GM12878 (cell line): Measurements from ENCODE around the gene ERCC4. TPM values are rescaled to one million over a fixed set of nuclear protein-coding genes. Genes with fewer than 3 reads are reported as not detected.

Source experiments
- ATAC-seq: fragments of 200-7000 bp; cut with Tn5 transposase; 3 replicates; pipeline ENCODE4 v1.9.1; 2020; ENCODE audit warnings: mild to moderate bottlenecking, moderate library complexity
- BruUV-seq: library from RNA; stranded (reverse); fragments of 400-500 nt; replicated peaks from 2 replicates; lab custom pipeline; 2021; lab: Mats Ljungman, UMichigan
- CTCF ChIA-PET: fragments of 300-600 bp; sonication (Branson Sonifier 250); formaldehyde crosslinking; extraction: SDS; loops from one replicate; lab custom pipeline; 2021; ENCODE audit warnings: inconsistent platforms; lab: Yijun Ruan, JAX
- POLR2A ChIA-PET: fragments of 350-600 bp; formaldehyde crosslinking; extraction: SDS; loops from one replicate; lab custom pipeline; 2021; ENCODE audit warnings: inconsistent platforms; lab: Charles Lee
- RAD21 ChIA-PET: fragments of 300-600 bp; sonication (Branson Sonifier 250); formaldehyde crosslinking; loops from one replicate; lab custom pipeline; 2023; ENCODE audit warnings: antibody characterized with exemption; ENCODE audit not compliant: unreplicated experiment; lab: Charles Lee
- SMC1A ChIA-PET: fragments of 300-600 bp; sonication (Branson Sonifier 250); formaldehyde crosslinking; loops from one replicate; lab custom pipeline; 2023; ENCODE audit not compliant: unreplicated experiment, uncharacterized antibody; lab: Charles Lee
- DNase-seq: peaks from one replicate; pipeline ENCODE4 v3.0.0-alpha.2; 2011; ENCODE audit warnings: low read depth, low spot score
- FAIRE-seq: peaks from 3 replicates; lab custom pipeline; 2011; peaks lifted over from hg19 to GRCh38; lab: Jason Lieb, UNC
- H2AFZ ChIP-seq: 2 replicates; pipeline ENCODE4 v1.6.0; 2011; ENCODE audit warnings: low read depth, low read length, control low read depth; ENCODE audit not compliant: control insufficient read depth
- H3K27ac ChIP-seq: 2 replicates; pipeline ENCODE4 v1.5.1; 2011; ENCODE audit warnings: control low read depth; ENCODE audit not compliant: control insufficient read depth, insufficient read depth
- H3K27me3 ChIP-seq, 2 experiments: replicated peaks in 1 of 2; 2 replicates each; pipeline versions ENCODE4 v1.6.0 to v1.6.1; 2011; ENCODE audit warnings: low read length in 1 of 2; ENCODE audit not compliant: control insufficient read depth in 2 of 2, insufficient read depth in 2 of 2
- H3K36me3 ChIP-seq, 2 experiments: 2 replicates each; pipeline ENCODE4 v1.5.1; 2011; ENCODE audit warnings: low read length in 1 of 2; ENCODE audit not compliant: control insufficient read depth in 2 of 2, insufficient read depth in 2 of 2
- H3K4me1 ChIP-seq: 2 replicates; pipeline ENCODE4 v1.6.1; 2011; ENCODE audit warnings: mild to moderate bottlenecking, low read length, moderate library complexity, mixed read lengths; ENCODE audit not compliant: control insufficient read depth, insufficient read depth
- H3K4me2 ChIP-seq: 2 replicates; pipeline ENCODE4 v1.6.0; 2011; ENCODE audit warnings: control low read depth; ENCODE audit not compliant: control insufficient read depth, insufficient read depth
- H3K4me3 ChIP-seq: fragments of 200-600 bp; sonication (generic); 2 replicates; pipeline ENCODE4 v1.5.1; 2016
- H3K79me2 ChIP-seq: 2 replicates; pipeline ENCODE4 v1.6.0; 2011; ENCODE audit warnings: low read length; ENCODE audit not compliant: control insufficient read depth, insufficient read depth
- H3K9ac ChIP-seq: 2 replicates; pipeline ENCODE4 v1.8.0; 2011; ENCODE audit warnings: low read length, control low read depth, mixed read lengths; ENCODE audit not compliant: control insufficient read depth, insufficient read depth
- H3K9me3 ChIP-seq: replicated peaks from 3 replicates; pipeline ENCODE4 v1.5.1; 2011; ENCODE audit warnings: mild to moderate bottlenecking, low read length; ENCODE audit not compliant: control insufficient read depth, insufficient read depth
- H4K20me1 ChIP-seq: 2 replicates; pipeline ENCODE4 v1.6.0; 2011; ENCODE audit not compliant: control insufficient read depth, insufficient read depth
- JUNB ChIP-seq: IDR thresholded peaks from 2 replicates; pipeline ENCODE4 v1.6.1; 2016; ENCODE audit warnings: antibody characterized with exemption, mild to moderate bottlenecking
- KLF5 ChIP-seq: fragments of 450-650 bp; IDR thresholded peaks from 2 replicates; pipeline ENCODE4 v1.6.1; 2014; ENCODE audit warnings: mild to moderate bottlenecking; ENCODE audit not compliant: partially characterized antibody
- PML ChIP-seq: IDR thresholded peaks from 2 replicates; pipeline ENCODE4 v1.6.1; 2012; ENCODE audit warnings: low read length, inconsistent platforms
- SP1 ChIP-seq: IDR thresholded peaks from one replicate; pipeline ENCODE4 v1.6.1; 2011; ENCODE audit warnings: low read depth, low read length
- SRF ChIP-seq, 2 experiments: IDR thresholded peaks; 2 replicates each; pipeline ENCODE4 v1.6.1; 2011; ENCODE audit warnings: low read depth in 2 of 2, low read length in 2 of 2, mild to moderate bottlenecking in 1 of 2, moderate library complexity in 1 of 2
- TAF1 ChIP-seq: IDR thresholded peaks from 2 replicates; pipeline ENCODE4 v1.6.1; 2011; ENCODE audit warnings: mild to moderate bottlenecking, low read depth, low read length, borderline replicate concordance
- WRNIP1 ChIP-seq: IDR thresholded peaks from 2 replicates; pipeline ENCODE4 v1.6.1; 2011; ENCODE audit warnings: low read depth, low read length, improper control_type of control experiment, borderline replicate concordance
- WGBS: methylation state at CpG from one replicate; pipeline ENCODE4 v1.1.6; 2016; ENCODE audit warnings: low lambda C conversion rate; ENCODE audit not compliant: insufficient replicate concordance, insufficient coverage; ENCODE audit errors: missing lambda C conversion rate; 5-methylcytosine and 5-hydroxymethylcytosine counted together
- in situ Hi-C: fragments of 300-500 bp; cut with MboI; formaldehyde crosslinking; loops from 9 replicates; pipeline ENCODE4 v1.14.3; 2018; ENCODE audit warnings: mixed read lengths
- intact Hi-C: fragments of 100-400 bp; cut with micrococcal nuclease; formaldehyde crosslinking; loops from one replicate; pipeline ENCODE4 v1.14.2; 2022; ENCODE audit not compliant: unreplicated experiment
- polyA plus RNA-seq, 11 experiments: library from polyadenylated mRNA; depleted of rRNA in 4 of 11; unstranded in 6 of 11; stranded (reverse) in 5 of 11; fragments of >200 nt; fragmentation: Nextera tagmentation in 4 of 11; fragmentation: Illumina TruSeq in 1 of 11; extraction: Ambion mirVana in 4 of 11; extraction: Trizol in 1 of 11; gene quantifications; 1 replicate in 1 of 11; 2 replicates in 10 of 11; pipeline versions ENCODE4 v1.2.1 to v1.2.3, GENCODE V29; 2011 to 2016; ENCODE audit warnings: inconsistent platforms in 2 of 11, missing spikeins in 2 of 11, low read depth in 1 of 11
- total RNA-seq, 4 experiments: library from RNA; depleted of rRNA in 3 of 4; stranded (reverse); fragments of >200 nt in 3 of 4; fragmentation: Illumina TruSeq in 1 of 4; extraction: Trizol in 1 of 4; gene quantifications; 2 replicates each; pipeline versions ENCODE4 v1.2.1 to v1.2.3, GENCODE V29; 2013 to 2021
- TF ChIP-seq, protein P1 (sequence below), 3 experiments: IDR thresholded peaks in 2 of 3; conservative IDR thresholded peaks in 1 of 3; 2 replicates each; pipeline ENCODE4 v1.5.1; 2011; ENCODE audit warnings: low read depth in 3 of 3, low read length in 3 of 3, mild to moderate bottlenecking in 3 of 3, control low read depth in 2 of 3, moderate library complexity in 2 of 3, inconsistent platforms in 1 of 3, mixed read lengths in 1 of 3; ENCODE audit not compliant: control insufficient read depth in 2 of 3, insufficient read depth in 1 of 3; ENCODE audit errors: extremely low read depth in 1 of 3

ERCC4 gene
- total and polyA plus RNA-seq, 10 of the 15 experiments (the other 5 are each of a cell fraction or from before 2014, with no cell fraction given) = 4.7 to 24.6 (median 8.9) TPM

DNA sequence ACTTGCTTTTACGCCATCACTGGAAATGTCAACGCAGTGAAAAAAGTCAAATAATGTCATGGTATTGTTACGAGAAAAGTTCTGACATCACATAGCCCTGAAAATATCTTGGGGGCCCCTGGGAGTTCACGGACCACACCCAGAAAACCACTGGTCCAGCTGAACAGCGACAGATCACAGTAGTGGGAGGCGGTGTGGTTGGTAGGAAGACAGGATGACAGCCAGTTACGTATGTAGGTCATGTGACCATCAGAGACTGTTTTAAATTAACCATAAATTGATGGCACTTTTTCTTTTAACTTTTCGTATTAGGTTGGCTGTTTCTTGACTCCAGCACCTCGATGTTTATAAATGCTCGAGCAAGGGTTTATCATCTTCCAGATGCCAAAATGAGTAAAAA lies 11.9 kb downstream of the ERCC4 start (continued):
- TF ChIP-seq WRNIP1 (no peak), SRF (IDR thresholded peaks at IDR 0.05; ENCODE audit: low read depth in 2 of 2, low read length in 2 of 2) (no peak), KLF5 (no peak), JUNB (no peak), SP1 (no peak), PML (no peak)

DNA sequence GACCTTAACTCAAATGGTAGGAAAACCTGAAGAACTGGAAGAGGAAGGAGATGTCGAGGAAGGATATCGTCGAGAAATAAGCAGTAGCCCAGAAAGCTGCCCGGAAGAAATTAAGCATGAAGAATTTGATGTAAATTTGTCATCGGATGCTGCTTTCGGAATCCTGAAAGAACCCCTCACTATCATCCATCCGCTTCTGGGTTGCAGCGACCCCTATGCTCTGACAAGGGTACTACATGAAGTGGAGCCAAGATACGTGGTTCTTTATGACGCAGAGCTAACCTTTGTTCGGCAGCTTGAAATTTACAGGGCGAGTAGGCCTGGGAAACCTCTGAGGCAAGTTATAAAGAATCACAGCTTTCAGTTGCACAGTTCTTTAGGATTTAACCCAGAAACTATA lies 15.5 kb downstream of the ERCC4 start:
- H3K4me2 ChIP-seq = no peak overlapping the region
- in situ Hi-C loops (no loop called here), intact Hi-C loops (no loop called here)
- ChIA-PET SMC1A (interaction anchor here (1.3 to 2.2 kb wide), 2 partner anchors 12 to 19 kb away, joined by 3 to 13 read pairs; no protein-coding TSS in a partner anchor), CTCF (interaction anchor here (0.9 to 3.4 kb wide), 3 partner anchors 10 to 16 kb away, joined by 3 to 22 read pairs (median 6); no protein-coding TSS in a partner anchor), RAD21 (no interaction called here), POLR2A (no interaction called here)
- BruUV-seq = no TSS peak
- no peaks in the 10 kb centered on the region; the same call in 2 of the 3 replicates for H3K9me3 ChIP-seq
- H3K9ac ChIP-seq = no peak overlapping the region
- H3K27me3 ChIP-seq = no peaks in the 10 kb centered on the region
- no peak for DNase-seq
- no peak overlapping the region for H3K4me3 ChIP-seq
- over 99% methylated on average over 12 of the region's 12 CpGs for WGBS
- H4K20me1 ChIP-seq = no peaks in the 10 kb centered on the region
- TF ChIP-seq TAF1 = no peak
- TF ChIP-seq, protein P1, sequence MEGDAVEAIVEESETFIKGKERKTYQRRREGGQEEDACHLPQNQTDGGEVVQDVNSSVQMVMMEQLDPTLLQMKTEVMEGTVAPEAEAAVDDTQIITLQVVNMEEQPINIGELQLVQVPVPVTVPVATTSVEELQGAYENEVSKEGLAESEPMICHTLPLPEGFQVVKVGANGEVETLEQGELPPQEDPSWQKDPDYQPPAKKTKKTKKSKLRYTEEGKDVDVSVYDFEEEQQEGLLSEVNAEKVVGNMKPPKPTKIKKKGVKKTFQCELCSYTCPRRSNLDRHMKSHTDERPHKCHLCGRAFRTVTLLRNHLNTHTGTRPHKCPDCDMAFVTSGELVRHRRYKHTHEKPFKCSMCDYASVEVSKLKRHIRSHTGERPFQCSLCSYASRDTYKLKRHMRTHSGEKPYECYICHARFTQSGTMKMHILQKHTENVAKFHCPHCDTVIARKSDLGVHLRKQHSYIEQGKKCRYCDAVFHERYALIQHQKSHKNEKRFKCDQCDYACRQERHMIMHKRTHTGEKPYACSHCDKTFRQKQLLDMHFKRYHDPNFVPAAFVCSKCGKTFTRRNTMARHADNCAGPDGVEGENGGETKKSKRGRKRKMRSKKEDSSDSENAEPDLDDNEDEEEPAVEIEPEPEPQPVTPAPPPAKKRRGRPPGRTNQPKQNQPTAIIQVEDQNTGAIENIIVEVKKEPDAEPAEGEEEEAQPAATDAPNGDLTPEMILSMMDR (IDR thresholded peaks at IDR 0.05 in 2 of 3, conservative IDR thresholded peaks at IDR 0.05 in 1 of 3; ENCODE audit: control insufficient read depth in 2 of 3, extremely low read depth in 1 of 3, insufficient read depth in 1 of 3, low read depth in 3 of 3, low read length in 3 of 3) = peak in 2 of 3 experiments; percentile 36 to 41; a peak in 2 of 6 replicates
- H3K79me2 ChIP-seq = no peaks in the 10 kb centered on the region
- H3K36me3 ChIP-seq = peaks cover 3 to 10% of the 10 kb centered on the region in 2 experiments
- FAIRE-seq = no peak
- no peak overlapping the region for H3K27ac ChIP-seq
- no peaks in the 10 kb centered on the region for H3K4me1 ChIP-seq
- no peak overlapping the region for H2AFZ ChIP-seq
- ATAC-seq = no peak
